Measurements from ENCODE around the gene UBE2M. TPM values are rescaled to one million over a fixed set of nuclear protein-coding genes. Genes with fewer than 3 reads are reported as not detected.

Gene UBE2M
- total RNA-seq, 1 donor from 2014 or later, result 164 TPM

DNA sequence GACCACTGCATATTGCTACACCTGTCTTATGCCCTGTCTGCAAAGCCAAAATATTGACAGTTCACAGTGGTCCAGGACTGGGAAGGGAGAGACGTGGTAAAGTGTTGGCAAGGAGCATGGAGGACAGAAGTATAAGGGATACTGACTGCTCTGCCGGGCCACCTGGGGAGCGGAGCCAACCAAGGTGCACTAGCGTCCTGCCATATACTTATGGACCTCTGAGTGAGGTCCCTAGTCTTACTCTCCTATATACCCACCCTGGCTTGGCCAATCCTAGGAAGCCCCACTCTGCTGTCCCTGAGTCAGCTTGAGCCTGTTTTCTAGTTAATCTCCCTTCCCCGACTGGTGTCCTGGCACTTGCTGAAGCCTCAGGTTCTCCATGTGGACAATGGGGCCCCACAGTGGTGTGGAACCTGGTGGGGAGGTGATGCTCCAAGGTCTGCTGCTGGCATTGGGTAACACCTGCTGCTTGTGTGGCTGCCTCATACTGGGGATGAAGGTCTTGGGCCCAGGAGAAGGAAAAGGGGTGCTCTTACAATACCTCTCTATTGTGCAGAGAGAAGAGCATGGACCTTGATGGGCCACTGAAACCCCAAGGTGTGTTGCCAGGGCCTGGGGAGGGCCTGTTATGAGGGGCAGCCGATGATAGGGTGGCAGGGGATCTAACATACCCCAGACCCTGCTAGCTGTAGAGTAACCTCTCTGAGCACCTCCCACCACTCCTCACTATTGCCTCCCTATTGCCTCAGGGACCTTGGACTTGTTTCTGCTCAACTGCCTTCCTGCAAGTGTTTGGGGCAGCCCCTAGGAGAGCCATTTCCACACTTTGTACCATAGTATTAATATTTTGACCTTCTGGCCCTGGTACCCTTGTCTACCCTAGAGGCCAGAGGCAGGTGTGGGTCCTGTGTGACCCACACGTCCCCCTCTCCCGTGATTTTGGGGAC is 21.3 kb downstream of the UBE2M start:
- no peak for DNase-seq (ENCODE audit: low spot score)
- H3K27ac Mint-ChIP-seq, result peak overlapping the region; percentile 63
- peak overlapping the region; percentile 30 for H3K4me3 Mint-ChIP-seq
- H3K36me3 Mint-ChIP-seq (ENCODE audit: low read depth), result no peaks in the 10 kb centered on the region
- H3K27me3 Mint-ChIP-seq (ENCODE audit: insufficient read depth), result peaks cover 10% of the 10 kb centered on the region
- H3K4me1 Mint-ChIP-seq (ENCODE audit: low read depth), result peaks cover 5% of the 10 kb centered on the region
- H3K9me3 Mint-ChIP-seq, result no peaks in the 10 kb centered on the region
- intact Hi-C loops (cut with micrococcal nuclease), result no loop called here

DNA sequence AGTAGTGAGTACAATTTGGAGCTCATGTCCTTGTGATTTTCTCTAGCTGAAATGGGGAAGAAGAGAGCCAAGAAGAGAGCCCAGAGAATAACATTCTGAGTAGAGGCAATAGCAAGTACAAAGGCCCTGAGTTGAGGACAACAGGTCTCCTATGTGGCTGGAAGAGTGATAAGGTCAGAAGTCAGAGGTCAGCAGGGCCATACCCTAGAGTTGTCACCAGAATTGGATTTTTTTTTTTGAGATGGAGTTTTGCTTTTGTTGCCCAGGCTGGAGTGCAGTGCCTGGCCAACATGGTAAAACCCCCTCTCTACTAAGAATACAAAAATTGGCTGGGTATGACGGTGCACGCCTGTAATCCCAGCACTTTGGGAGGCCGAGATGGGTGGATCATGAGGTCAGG is 22.6 kb downstream of the UBE2M start:
- intact Hi-C loops (cut with micrococcal nuclease), result no loop called here
- no peaks in the 10 kb centered on the region for H3K9me3 Mint-ChIP-seq
- H3K4me3 Mint-ChIP-seq, result no peak overlapping the region
- no peak for DNase-seq (ENCODE audit: low spot score)
- H3K27me3 Mint-ChIP-seq (ENCODE audit: insufficient read depth), result peaks cover 13% of the 10 kb centered on the region
- H3K27ac Mint-ChIP-seq, result no peak overlapping the region
- H3K4me1 Mint-ChIP-seq (ENCODE audit: low read depth), result peaks cover 5% of the 10 kb centered on the region
- H3K36me3 Mint-ChIP-seq (ENCODE audit: low read depth), result no peaks in the 10 kb centered on the region

DNA sequence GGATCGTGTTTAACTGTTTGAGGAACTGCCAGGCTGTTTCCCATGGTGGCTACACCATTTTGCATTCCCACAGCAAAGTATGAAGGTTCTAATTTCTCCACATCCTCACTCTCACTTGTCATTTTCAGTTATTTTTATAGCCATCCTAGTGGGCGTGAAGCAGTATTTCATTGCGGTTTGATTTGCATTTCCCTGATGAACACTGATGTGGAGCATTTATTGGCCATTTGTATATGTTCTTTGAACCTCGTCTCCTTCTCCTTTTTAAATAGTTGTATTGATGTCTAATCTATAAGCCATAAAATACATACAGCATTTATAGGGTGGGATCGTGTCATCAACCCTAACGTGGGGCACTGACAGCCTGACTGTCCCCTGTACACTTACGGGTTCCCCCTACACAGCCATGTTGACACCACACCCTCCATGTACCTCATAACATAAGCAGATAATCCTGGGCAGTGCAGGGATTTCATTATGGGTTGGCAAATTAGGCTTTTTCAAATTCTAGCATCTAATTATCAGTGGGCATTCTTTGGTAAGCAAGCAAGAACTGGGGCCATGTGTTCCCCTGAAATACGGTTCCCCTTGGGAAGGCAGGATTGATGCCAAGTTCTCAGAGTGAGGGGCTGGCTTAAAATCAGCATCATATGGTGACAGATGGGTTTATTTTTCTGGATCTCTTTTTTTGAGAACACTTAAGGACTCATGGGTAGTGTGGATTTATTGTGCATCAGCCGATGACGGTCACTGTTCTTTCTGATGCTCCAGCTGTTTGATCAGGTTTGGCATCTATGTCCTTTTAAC is 27.2 kb downstream of the UBE2M start:
- peaks cover 8% of the 10 kb centered on the region for H3K27me3 Mint-ChIP-seq (ENCODE audit: insufficient read depth)
- no peak overlapping the region for H3K27ac Mint-ChIP-seq
- intact Hi-C loops (cut with micrococcal nuclease), result no loop called here
- H3K36me3 Mint-ChIP-seq (ENCODE audit: low read depth), result no peaks in the 10 kb centered on the region
- H3K4me3 Mint-ChIP-seq, result no peak overlapping the region
- DNase-seq (ENCODE audit: low spot score), result no peak
- H3K9me3 Mint-ChIP-seq, result no peaks in the 10 kb centered on the region
- no peaks in the 10 kb centered on the region for H3K4me1 Mint-ChIP-seq (ENCODE audit: low read depth)

DNA sequence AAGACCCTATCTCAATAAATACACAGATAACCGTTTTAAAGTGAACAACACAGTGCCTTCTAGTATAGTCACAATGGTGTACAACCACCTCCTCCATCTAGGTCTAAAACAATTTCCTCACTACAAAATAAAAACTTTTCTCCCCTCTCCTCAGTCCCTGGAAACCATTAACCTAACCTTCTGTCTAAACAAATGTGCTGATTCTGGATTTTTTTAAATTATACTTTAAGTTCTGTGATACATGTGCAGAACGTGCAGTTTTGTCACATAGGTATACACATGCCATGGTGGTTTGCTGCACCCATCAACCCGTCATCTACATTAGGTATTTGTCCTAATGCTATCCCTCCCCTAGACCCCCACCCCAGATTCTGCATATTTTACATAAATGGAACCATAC is 29.0 kb downstream of the UBE2M start:
- no peaks in the 10 kb centered on the region for H3K4me1 Mint-ChIP-seq (ENCODE audit: low read depth)
- intact Hi-C loops (cut with micrococcal nuclease), result no loop called here
- no peak for DNase-seq (ENCODE audit: low spot score)
- no peak overlapping the region for H3K4me3 Mint-ChIP-seq
- H3K36me3 Mint-ChIP-seq (ENCODE audit: low read depth), result no peaks in the 10 kb centered on the region
- no peak overlapping the region for H3K27ac Mint-ChIP-seq
- H3K27me3 Mint-ChIP-seq (ENCODE audit: insufficient read depth), result peaks cover 8% of the 10 kb centered on the region
- H3K9me3 Mint-ChIP-seq, result no peaks in the 10 kb centered on the region

DNA sequence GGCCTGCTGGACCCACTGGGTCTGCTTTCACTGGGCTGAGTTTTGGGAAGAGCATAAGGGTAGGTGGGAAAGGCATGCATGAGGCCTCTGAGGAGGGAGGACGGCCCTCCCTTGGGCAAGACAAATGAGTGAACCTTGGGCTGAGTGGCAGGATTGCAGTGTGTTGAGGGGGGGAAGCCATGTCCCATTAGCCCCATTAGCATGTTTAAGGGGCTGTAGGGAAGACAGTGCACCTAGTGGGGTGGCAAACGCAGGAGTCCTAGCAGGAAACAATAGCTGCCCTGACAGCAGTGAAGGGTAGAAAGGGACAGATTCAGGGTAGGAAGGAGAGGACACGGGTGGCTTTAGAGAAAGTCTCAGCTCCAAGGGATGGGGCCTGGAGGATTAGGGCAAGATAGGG is 35.7 kb downstream of the UBE2M start:
- H3K36me3 Mint-ChIP-seq (ENCODE audit: low read depth), result peaks cover 10% of the 10 kb centered on the region
- H3K27me3 Mint-ChIP-seq (ENCODE audit: insufficient read depth), result peaks cover 4% of the 10 kb centered on the region
- H3K4me3 Mint-ChIP-seq, result no peak overlapping the region
- H3K27ac Mint-ChIP-seq, result no peak overlapping the region
- DNase-seq (ENCODE audit: low spot score), result no peak
- intact Hi-C loops (cut with micrococcal nuclease), result no loop called here
- H3K4me1 Mint-ChIP-seq (ENCODE audit: low read depth), result peaks cover 26% of the 10 kb centered on the region
- no peaks in the 10 kb centered on the region for H3K9me3 Mint-ChIP-seq

DNA sequence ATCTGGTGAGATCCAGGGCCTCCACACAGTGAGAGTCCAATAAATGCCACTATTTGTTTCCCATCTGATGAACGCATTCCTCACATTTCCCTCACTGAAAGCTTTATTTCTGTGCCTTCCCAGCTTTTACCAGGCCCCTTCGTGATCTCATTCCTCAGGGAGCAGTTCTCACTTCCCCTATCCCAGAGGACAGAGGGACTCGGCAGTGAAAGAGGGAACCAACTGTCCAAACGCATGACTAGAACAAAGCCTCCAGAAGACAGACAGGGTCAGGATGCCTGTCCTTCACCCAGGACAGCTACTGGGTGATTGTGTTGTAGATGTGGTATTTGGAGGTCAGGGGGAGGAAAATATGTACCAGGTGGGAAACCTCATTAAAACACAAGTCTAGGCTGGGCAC is 36.8 kb downstream of the UBE2M start:
- intact Hi-C loops (cut with micrococcal nuclease), result no loop called here
- no peak for DNase-seq (ENCODE audit: low spot score)
- Mint-ChIP-seq H3K36me3 (ENCODE audit: low read depth) (peaks cover 10% of the 10 kb centered on the region), H3K9me3 (no peaks in the 10 kb centered on the region), H3K4me1 (ENCODE audit: low read depth) (peaks cover 26% of the 10 kb centered on the region), H3K27me3 (ENCODE audit: insufficient read depth) (peaks cover 3% of the 10 kb centered on the region), H3K4me3 (peak overlapping the region; percentile 48), H3K27ac (peak overlapping the region; percentile 4)

DNA sequence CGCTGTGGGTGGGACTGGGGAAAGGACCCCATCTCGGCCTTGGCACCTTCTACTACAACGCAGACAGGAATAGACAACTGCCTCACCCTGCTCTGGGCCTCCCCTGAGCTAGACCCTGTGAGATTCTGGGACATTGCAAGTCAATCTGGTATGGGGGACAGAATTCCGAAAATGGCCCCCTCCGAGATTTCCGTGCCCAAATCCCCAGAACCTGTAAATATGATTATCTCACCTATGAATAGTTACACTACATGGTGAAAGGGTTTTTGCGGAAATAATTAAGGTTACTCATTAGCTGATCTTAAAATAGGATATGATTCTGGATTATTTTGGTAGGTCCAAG is 38.2 kb downstream of the UBE2M start:
- intact Hi-C loops (cut with micrococcal nuclease), result loop anchor here (1.0 kb wide), 1 partner anchor 18 kb away; no protein-coding TSS in a partner anchor

DNA sequence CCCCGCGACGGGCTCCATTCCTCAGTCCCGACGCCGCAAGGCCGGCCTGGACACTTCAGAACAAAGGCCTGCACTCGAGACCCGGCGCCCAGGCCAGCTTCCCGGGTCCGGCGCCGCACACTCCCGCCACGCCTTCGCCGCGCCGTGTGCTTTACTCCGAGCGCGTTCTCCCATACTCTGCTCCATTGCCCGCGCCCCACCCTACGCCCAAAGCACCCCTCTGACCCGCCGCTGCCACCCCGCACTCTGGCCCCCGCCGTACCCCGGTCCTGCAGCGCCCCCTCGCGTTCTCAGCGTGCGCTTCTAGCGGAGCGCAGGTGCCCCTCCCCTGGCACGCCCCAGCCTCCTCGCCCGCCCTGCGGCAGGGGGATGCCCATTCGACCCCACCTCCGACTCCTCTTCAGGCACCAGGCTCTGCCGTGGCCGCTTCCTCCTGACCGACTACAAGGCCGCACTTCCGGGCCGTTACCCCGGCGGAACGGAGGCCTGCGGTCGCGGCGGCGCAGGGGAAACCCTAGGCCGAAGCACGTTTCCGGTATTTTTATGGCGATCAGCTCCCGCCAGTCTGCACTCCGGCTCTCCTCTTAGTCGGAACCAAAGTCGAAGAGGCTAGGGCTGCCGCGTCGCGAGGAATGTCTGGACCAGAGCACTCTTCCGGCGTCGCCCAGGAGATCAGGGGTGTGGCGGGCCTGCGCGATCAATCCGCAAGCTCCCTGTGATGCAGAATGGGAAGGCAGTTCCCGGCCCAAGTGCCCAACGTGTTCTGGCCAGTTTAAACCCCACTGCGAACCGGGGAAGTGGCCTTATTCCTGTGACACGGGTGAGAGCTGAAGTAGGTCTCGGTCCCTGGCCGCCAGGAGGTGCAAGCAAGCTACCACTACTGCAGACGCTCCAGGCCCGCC is 38.8 kb downstream of the UBE2M start, which contains the start of gene ZBTB45:
Gene ZBTB45, minus strand, starts transcription at position 456 of the 902 bp plus-strand sequence. CDS start 2,137 bp downstream, outside the sequence.
- Mint-ChIP-seq H3K36me3 (ENCODE audit: low read depth) (peaks cover 24% of the 10 kb centered on the region), H3K4me3 (peak within 1 kb of the TSS; percentile 99), H3K9me3 (no peaks in the 10 kb centered on the region), H3K27me3 (ENCODE audit: insufficient read depth) (peaks cover 3% of the 10 kb centered on the region), H3K27ac (peak within 1 kb of the TSS; percentile 99), H3K4me1 (ENCODE audit: low read depth) (peaks cover 34% of the 10 kb centered on the region)
- DNase-seq (ENCODE audit: low spot score), result peak; percentile 91
- intact Hi-C loops (cut with micrococcal nuclease), result loop anchor here (1.0 to 2.0 kb wide), 14 partner anchors 19 to 301 kb away; partner anchors contain the start of genes ERVK3-1, MZF1, TRIM28 and UBE2M

More for the DNA sequence above, 38.2 kb downstream of the UBE2M start:
- Mint-ChIP-seq H3K9me3 (no peaks in the 10 kb centered on the region), H3K27ac (peak overlapping the region; percentile 99), H3K4me3 (peak overlapping the region; percentile 99), H3K4me1 (ENCODE audit: low read depth) (peaks cover 33% of the 10 kb centered on the region), H3K36me3 (ENCODE audit: low read depth) (peaks cover 21% of the 10 kb centered on the region), H3K27me3 (ENCODE audit: insufficient read depth) (peaks cover 3% of the 10 kb centered on the region)
- DNase-seq (ENCODE audit: low spot score), result no peak

DNA sequence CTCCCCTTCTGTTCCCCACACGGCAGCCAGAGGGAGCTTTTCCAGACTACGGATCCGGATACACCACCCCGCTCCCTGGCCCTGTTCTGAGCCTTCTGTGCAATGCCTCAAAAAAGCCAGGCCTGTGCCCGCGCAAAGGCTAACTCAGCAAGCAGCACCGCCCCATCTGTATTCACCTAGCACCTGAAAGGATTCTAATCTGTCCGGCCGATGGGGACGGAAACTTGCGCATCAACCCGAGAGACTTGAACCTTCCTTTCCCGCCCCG is 39.4 kb downstream of the UBE2M start:
- intact Hi-C loops (cut with micrococcal nuclease), result loop anchor here (1.0 to 2.0 kb wide), 13 partner anchors 20 to 300 kb away; partner anchors contain the start of genes ERVK3-1, MZF1, TRIM28 and UBE2M
- H3K4me1 Mint-ChIP-seq (ENCODE audit: low read depth), result peaks cover 34% of the 10 kb centered on the region
- H3K9me3 Mint-ChIP-seq, result no peaks in the 10 kb centered on the region

DNA sequence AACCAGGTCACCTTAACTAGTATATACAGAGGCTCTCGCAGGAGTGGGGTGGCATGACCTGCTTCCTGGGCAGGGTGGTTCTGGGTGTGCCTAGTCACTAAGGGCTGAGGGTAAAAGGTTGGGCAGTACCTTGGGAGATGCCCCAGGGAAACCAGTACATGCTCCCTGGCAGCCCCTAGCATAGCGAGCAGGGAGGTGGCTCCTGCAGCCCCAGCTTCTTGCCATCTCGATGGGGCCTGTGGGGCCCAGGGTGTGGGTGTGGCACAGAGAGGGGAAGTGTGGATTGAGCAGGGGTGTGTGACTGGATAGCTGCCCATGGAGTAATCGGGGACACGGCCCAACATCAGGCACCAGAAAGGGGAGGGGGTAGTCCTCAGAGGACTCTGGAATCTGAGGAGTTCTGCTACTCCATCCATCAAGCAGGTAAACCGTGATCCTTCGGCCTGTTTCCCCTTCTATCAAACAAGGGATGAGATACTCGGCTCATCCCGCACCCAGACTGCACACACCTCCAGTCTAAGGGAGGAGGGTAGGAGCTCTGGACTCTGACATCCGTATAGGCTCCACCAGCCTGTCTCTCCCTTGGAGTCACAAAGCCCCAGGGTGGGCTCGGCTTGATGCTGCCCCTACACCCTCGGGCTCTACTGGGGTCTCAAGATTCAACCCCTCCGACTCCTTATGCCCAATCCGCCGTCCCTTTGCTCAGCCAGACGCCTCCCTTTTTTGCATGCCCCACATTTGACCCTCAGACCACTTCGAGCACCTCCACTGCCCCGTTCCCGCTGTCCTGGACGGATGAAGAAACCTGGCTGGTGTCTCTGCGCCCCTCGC is 39.9 kb downstream of the UBE2M start:
- Mint-ChIP-seq H3K27ac (peak overlapping the region; percentile 99), H3K27me3 (ENCODE audit: insufficient read depth) (peaks cover 3% of the 10 kb centered on the region), H3K4me1 (ENCODE audit: low read depth) (peaks cover 34% of the 10 kb centered on the region), H3K4me3 (peak overlapping the region; percentile 99), H3K36me3 (ENCODE audit: low read depth) (peaks cover 26% of the 10 kb centered on the region), H3K9me3 (no peaks in the 10 kb centered on the region)
- no peak for DNase-seq (ENCODE audit: low spot score)
- intact Hi-C loops (cut with micrococcal nuclease), result loop anchor here (1.0 to 2.0 kb wide), 13 partner anchors 19 to 300 kb away; partner anchors contain the start of genes ERVK3-1, MZF1, TRIM28 and UBE2M

More for the DNA sequence above, 39.4 kb downstream of the UBE2M start:
- Mint-ChIP-seq H3K36me3 (ENCODE audit: low read depth) (peaks cover 25% of the 10 kb centered on the region), H3K27me3 (ENCODE audit: insufficient read depth) (peaks cover 3% of the 10 kb centered on the region), H3K4me3 (peak overlapping the region; percentile 99), H3K27ac (peak overlapping the region; percentile 99)
- DNase-seq (ENCODE audit: low spot score), result peak; percentile 42

DNA sequence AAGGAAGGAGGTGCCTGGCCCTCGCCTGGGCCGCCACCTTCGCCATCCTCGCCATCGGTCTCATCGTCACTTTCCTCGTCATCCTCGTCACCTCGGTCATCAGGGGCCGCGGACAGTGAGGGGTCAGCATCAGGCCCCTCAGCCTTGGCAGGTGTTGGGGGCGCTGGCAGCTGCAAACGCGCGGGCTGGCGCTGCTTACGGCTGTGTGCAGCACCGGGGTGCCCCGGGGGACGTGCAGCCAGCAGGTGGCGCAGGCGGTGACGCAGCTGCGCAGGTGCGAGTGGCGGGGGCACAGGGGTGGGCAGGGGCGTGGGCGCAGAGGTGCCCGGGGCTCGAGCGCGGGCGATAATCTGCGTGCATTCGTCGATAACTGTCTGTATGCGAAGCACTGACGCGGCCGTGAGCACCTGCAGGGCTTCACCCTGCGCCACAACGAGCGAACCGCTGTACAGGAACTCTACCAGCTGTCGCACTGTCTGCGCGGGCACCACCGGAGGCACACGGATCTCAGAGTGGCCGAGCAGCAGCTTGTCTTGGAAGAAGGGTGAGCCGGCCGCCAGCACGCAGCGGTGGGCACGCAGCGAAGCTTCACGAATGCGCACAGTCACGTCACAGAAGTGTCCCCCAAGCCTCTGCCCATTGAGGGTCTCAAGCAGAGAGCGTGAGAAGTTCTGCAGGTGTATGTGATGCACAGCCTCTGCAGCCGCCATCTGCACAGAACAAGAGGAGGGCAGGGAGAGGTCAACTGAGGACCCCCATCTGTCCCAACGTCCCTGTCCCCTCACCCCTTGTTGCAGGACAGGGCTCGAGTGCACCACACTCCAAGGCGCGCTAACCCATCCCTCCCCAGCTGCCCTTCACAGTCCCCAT is 41.2 kb downstream of the UBE2M start:
- intact Hi-C loops (cut with micrococcal nuclease), result no loop called here
- Mint-ChIP-seq H3K27me3 (ENCODE audit: insufficient read depth) (peaks cover 3% of the 10 kb centered on the region), H3K27ac (no peak overlapping the region), H3K36me3 (ENCODE audit: low read depth) (peaks cover 26% of the 10 kb centered on the region), H3K4me1 (ENCODE audit: low read depth) (peaks cover 34% of the 10 kb centered on the region), H3K4me3 (peak overlapping the region; percentile 22), H3K9me3 (no peaks in the 10 kb centered on the region)
- DNase-seq (ENCODE audit: low spot score), result no peak

All from activated T-helper 1 cell treated with anti-CD3 and anti-CD28 coated beads, Interleukin-12 subunit alpha, Interleukin-12 subunit beta, Interleukin-2, Interleukin-4 antibody, amounts not matched to agents 30 ng/mL and 10 ng/mL and 1 ng/mL, durations not matched to agents 14 hours and 24 hours and 36 hours (primary cell).